ENCODE data around the gene PSAP.

PSAP gene

GRCh38 chr10:71783917-71784678 lies 67.0 kb downstream of the PSAP start:
- DNase-seq (ENCODE audit: low read depth) = no peak

DNA sequence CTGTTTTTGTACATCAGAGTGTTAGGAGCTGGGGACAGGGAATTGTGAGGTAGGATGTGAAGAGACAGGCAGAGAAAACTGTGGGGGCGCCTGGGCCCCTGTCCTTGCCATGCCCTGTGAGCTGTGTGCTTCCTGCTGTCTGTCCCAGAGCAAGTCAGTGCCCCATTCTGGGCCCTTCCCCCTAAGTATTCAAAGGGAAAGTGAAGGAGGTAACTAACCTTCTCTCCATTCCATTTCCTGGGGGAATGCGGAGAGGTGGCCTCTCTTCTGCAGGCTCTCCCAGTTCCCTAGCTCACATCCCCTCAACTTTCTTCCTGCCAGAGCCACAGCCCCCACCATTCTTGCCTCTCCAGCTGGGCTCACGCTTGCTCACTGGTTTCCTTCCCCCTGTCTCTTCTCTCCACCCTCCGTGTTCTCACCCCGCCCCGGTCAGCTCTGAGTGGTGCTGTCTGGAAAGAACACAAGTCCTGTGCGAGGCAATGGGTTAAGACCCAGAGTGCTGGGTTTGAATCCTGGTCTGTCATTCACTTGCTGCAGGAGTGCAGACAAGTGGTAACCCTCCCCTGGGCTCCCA lies 68.0 kb downstream of the PSAP start:
- no peak for DNase-seq (ENCODE audit: low read depth)

DNA sequence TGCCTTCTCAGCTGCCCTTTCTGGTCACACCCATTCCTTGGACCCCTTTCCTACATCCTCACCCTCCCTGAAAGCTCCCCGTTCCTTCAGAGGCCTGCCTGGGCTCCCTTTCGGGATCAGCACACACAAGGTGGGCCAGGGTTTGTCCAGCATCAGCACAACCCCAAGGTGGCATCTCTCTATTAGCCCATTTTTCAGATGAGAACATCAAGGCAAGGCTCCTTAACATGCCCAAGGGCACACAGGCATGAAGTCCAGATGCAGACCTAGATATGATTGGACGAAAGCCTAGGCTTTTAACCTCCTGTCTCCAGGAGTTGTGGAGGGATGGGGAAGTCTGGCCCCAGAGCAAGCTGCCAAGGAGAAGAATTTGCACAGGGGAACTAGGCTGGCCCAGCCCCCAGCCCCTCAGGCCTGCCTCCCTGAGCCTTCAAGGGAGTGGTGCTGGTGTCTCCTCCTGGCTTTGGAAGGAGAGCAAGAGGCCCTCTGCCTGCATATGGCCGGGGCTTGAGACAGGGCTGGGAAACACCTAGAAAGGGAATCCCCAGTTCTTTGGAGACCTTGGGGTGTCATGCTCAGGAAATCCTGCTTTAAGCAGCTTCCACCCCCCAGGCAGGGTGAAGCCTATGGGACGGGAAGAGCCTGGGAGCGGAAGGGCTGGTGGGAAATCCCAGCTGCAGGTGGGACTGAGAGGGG lies 68.7 kb downstream of the PSAP start:
- no peak for DNase-seq (ENCODE audit: low read depth)

- DNase-seq (ENCODE audit: low read depth) = no peak
These were observed 70.3 kb downstream of the PSAP start for GRCh38 chr10:71780719-71781118.

DNA sequence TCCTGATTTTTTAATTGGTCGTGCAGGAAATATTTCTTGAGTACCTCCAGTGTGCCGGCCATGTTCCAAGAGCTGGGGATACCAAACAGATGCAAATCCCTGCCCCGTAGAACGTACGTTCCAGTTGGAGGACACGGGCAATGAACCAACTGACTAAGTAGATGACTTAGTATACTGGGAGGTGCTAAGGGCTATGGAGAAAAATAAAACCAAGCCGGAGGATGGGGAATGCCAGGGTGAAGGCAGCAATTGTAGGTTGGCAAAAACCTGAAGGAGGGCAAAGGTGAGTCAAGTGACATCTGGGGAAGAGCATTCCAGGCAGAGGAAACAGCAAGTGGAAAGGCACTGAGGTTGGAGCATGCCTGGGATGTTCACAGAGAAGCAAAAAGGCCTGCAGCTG lies 70.9 kb downstream of the PSAP start:
- DNase-seq (ENCODE audit: low read depth) = no peak

- DNase-seq (ENCODE audit: low read depth) = no peak
These were observed 71.4 kb downstream of the PSAP start for GRCh38 chr10:71779641-71780040.

- DNase-seq (ENCODE audit: low read depth) = no peak
These were observed 72.8 kb downstream of the PSAP start for GRCh38 chr10:71778071-71778825.

GRCh38 chr10:71777213-71777985 lies 73.7 kb downstream of the PSAP start:
- DNase-seq (ENCODE audit: low read depth) = no peak

DNA sequence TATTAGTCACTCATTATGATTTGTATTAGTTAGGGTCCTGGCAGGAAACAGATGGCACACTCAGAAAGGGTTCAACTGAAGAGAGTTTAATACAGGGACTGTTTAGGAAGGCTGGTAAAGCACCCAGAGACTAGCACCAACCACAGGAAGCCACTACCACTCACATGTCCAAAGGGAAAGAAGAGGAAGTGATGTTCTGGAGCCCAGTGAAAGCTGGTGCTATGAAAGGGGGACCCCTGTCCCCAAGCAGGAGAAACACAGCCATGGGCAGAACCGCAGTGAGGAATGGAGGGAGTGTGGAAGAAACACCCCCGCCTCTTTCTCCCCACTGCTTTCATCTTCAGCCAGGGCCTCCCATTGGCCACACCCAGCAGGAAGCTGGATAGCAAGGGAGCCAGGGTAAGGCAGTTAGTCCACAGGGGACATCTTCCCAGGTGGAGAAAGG lies 74.5 kb downstream of the PSAP start:
- DNase-seq (ENCODE audit: low read depth) = no peak

DNA sequence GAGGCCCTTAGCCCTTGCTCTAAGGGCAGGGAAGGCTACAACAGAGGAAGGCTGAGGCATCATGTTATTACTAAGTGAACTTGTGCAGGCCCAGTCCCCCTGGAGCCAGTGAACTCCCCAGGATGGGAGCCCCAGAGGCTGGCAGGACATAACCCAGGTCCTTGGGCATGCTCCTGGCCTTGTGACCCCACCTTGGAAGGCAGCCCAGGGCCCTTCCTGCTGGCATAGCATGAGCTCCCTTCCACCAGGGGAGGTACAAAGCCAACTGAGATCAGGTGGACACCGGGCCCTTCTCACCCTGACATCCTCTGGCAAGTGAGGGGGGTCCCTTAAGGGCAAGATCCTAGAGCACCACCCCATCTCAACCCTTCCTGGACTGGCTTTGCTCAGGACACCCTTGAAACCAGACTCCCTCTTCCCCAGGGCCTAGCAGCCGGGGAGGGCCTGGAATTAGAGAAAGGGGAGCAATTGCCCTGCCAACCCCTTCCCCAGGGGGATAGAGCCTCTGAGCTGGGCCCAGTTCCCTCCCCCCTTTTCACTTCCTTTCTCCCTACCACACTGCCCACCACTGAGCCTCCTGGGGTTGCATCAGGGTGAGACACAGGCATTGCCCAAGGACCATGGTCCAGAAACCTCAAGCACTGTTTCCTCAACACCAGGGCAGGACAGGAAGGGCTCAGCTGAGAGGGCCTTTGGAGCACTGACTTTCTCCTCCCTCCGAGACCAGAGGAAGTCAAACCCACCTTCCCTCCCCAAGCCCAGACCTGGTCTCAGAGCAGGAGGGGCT lies 75.9 kb downstream of the PSAP start:
- DNase-seq (ENCODE audit: low read depth) = no peak

GRCh38 chr10:71773221-71773971 lies 77.7 kb downstream of the PSAP start, which contains the start of gene VSIR:
VSIR (minus strand) TSS chr10:71773520; CDS start chr10:71773439, 81 bp downstream.
- DNase-seq (ENCODE audit: low read depth) = peak; percentile 95

DNA sequence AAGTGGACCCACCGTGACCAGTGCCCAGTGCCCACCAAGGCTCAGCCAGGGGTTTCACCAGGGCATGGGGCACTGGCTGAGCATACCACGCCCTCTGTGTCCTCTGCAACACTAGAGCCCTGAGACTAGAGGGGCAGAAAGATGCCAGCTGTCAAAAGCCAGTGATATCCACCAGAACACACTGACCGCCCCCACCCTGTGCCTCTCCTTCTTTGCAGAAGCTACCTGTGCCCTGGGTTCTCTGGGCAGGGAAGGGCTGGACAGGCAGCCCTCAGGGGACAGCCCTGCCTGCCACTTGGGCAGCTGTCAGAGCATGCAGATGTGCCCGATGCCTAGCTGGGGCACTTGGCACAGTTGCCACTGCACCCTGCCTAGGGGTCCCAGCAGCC lies 78.2 kb downstream of the PSAP start:
- DNase-seq (ENCODE audit: low read depth) = no peak

DNA sequence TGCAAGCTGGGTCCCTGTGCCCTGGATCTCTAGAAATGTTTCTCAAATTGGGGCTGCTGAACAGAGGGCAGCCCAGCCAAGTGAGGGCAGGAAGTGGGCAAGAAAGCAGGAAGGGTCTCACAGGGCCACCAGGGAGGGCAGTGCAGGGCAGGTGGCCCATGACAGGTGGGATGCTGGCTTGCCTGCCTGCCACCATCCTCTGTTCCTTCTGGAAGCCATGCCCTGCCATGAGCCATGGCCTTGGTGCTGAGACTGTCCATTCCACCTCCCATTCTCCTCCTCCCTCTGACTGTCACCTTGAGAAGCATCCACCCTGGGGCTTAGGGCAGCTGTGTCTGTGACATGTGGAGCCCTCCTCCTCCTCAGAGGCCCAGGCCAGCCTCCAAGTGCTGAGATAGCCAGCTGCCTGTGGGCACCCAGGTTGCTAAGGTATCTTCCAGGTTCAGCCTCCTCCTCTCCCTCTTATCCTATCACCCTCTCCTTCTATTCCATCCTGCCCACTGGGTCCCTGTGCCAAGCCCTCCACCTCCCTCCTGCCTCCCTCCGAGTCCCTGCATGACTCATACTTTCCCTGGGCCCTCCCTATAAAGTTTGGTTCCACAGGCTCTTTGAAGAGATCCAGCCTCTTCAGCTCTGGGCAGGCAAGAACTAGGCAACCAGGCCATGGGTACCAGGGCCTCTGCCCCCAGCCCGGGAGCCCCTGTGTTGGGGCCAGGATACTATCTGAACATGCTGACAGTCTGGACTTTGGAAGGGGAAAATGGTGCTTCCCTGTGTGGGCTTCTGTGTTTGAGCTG lies 79.0 kb downstream of the PSAP start:
- DNase-seq (ENCODE audit: low read depth) = peak; percentile 66

- no peak for DNase-seq (ENCODE audit: low read depth)
These were observed 79.8 kb downstream of the PSAP start for GRCh38 chr10:71771204-71771603.

GRCh38 chr10:71770789-71771188 lies 80.3 kb downstream of the PSAP start:
- DNase-seq (ENCODE audit: low read depth) = no peak

DNA sequence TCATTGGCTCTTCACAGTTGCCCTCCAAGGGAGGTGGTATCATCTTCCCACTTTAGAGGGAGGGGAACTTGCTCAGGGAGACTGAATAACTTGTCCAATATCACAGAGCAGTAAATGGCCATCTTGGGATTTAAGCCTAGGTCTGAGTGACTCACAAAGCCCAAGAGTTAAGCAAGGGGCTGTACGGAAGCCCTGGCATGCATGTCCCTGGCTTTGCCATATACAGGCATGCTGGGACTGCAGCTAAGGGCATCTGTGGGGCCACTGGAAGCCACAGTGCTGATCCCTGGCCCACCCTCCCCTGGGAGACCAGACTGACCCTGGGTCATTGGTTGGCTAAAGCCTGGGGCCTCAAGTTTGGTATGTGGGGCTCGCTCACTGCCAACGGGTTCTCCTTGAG lies 80.8 kb downstream of the PSAP start:
- no peak for DNase-seq (ENCODE audit: low read depth)

DNA sequence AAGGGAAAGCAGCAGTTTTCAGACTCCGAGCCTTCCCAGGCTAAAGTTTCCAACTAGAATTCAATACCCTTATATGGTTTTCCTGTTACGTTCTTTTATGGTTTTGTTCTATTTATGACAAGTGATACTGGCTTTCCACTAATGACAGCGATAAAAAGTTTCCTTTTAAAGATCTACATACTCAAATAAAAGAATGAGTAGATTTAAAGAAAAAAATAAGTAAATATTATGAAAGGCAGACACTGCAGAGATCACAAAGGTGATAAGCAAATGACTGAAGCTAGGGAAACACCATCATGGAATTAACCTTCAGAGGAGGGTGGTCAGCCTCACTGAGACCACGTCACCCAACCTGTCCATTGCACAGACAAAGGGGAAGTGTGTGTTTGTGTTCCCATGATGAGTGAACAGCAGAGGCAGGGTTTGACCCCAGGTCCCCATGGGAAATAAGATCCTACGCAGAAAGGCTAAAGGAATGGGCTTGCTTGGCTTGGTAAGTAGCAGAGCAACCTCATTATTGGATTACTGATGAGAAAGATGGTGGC lies 81.7 kb downstream of the PSAP start:
- no peak for DNase-seq (ENCODE audit: low read depth)

DNA sequence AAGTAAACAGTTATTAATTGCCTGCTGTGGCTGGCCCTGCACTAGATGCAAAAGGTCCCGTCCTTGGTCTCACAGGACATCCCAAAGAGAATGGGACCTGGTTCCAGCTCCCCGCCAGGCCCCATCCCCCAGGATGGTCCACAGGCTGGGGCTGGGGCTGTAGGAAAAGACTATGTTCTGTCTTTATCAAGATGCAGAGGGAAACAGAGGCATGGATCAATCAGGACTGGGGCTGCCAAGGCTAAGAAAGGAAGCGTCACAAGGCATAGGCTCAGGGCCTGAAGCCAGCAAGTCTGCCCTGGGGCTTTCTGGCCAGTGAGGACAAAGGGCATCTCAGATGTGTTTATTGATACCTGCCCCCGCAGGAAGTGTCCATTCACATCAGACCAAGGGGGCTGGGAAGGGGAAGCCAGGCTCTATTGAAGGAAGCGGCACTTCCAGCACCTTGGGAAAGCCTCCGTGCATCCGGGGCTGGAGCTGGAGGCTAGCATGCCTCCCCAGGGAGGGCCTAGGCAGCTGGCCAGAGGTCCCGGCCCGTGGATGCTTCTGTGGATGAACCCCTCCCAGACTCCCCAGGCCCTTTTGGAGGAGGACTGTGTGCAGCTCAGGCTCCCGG lies 83.5 kb downstream of the PSAP start:
- DNase-seq (ENCODE audit: low read depth) = no peak
